Amygdala (tissue), 56 donors: ENCODE results near the gene SRPK1.

Experiments used
- DNase-seq, 56 donors: peaks; one replicate each; lab custom pipeline; 2025; lab: John Stamatoyannopoulos, UW

The SRPK1 gene

DNA sequence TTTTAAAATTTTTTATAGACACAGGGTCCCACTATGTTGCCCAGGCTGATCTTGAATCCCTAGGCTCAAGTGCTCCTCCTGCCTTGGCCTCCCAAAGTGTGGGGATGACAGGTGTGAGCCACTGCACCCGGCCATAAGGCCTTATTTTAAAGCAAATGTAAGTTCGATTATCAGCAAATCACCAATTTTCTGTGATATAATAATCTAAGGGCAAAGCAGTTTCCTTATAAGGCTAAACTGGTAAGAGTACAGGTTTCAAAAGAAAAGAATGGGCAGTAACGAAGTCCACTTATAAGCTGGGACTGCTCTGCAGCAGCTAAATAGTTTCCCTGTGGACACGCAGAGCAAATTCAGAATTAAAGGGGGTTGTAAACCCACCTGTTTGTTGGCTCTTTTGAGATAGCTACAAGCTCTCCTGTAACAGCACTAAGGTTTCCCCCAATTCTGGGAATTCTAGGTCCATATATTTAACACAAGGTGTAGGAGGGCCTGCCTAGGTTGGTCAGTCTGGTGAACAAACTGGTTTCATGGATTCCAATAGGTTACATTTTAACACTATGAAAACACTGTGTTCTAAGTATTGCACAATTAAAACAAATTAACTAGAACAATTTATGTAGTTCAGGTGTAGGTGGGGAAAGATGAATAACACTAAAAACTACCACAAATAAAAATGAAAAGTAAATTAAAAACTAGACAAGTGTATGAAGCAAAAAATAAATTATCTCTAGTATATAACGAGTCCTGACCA lies 89.5 kb downstream of the SRPK1 start:
- no peak for DNase-seq

DNA sequence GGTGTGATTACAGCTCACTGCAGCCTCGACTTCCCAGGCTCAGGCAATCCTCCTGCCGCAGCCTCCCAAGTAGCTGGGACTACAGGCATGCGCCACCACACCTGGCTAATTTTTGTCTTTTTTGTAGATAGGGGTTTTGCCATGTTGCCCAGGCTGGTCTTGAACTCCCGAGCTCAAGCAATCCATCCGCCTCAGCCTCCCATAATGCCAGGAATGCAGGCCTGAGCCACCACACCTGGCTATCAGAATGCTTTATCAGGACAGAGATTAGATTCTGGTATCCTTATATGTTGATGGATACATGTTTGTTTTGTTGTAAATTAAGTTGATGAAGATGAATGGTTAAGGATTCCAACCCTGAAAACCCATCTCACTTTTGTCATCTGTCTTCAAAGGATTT lies 91.6 kb downstream of the SRPK1 start:
- no peak for DNase-seq

DNA sequence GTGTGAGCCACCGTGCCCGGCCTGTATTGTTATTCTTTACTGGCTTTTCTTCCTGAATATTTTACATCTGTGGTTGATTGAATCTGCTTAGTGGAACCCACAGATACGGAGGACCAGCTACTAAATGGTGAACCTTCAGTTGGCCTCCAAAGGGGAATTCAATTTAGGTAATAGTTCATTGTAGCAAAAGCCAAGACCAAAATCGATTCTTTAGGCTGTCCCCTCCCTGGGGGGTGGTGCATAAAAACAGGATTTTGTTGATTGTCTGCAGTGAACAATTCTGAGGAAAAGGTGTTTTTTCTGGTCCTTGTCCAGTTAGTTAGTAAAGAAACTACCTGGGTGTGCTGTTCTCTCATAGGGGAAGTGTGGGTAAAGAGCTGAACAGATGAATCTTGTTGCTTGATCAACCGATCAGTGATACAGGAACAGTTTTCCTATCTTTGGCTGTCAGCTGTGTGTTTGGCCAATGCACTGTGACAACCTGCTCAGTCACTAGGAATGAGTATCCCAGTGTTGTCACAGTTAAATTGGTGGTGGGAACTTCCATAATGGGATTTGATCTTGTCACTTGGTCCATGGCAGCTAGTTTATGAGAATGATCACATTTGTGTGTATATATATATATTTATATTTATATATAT lies 96.2 kb downstream of the SRPK1 start:
- DNase-seq, result no peak

DNA sequence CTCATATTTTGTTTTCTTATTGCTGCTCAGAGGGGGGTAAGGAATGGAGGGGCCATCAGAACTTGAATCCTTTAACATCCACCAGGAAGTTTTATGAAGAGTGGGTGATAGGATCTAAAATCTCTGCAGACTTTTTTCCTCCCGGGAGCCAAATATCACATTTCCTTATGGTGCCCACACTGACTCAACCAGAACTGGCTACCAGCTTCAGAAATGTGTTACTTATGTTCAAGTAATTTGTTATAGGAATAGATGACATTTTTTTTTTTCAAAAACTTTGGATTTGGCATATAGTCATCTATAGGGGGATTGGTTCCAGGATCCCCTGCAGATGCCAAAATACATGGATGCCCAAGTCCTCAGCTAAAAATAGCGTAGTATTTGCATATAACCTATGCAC lies 97.3 kb downstream of the SRPK1 start:
- no peak for DNase-seq

DNA sequence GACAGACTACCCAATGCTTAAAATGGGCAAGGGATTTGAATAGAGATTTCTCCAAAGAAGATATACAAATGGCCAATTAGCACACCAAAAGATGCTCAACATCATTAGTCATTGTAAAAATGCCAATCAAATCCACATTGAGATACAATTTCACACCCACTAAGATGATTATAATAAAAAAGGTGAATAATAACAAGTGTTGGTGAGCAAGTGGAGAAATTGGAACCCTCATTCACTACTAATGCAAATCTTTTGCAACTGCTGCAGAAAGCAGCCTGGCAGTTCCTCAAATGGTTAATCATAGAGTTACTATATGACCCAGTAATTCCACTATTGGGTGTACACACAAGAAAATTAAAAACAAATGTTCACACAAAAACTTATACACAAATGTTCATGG lies 103.4 kb downstream of the SRPK1 start:
- DNase-seq, result no peak

DNA sequence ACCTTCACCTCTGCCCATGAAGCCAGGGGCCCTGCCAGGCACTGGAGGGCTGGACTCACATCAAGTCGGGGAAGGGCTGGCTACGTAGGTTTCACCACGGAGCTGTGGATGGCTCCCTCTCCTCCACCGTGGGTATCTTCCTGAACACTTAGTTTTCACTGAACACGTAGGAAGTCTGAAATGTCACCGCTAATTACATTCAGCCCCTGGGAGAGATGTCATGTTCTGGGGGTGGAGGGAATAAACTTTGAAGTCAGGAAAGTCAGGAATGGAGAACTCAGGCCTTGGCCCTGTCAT lies 109.3 kb downstream of the SRPK1 start:
- no peak for DNase-seq

DNA sequence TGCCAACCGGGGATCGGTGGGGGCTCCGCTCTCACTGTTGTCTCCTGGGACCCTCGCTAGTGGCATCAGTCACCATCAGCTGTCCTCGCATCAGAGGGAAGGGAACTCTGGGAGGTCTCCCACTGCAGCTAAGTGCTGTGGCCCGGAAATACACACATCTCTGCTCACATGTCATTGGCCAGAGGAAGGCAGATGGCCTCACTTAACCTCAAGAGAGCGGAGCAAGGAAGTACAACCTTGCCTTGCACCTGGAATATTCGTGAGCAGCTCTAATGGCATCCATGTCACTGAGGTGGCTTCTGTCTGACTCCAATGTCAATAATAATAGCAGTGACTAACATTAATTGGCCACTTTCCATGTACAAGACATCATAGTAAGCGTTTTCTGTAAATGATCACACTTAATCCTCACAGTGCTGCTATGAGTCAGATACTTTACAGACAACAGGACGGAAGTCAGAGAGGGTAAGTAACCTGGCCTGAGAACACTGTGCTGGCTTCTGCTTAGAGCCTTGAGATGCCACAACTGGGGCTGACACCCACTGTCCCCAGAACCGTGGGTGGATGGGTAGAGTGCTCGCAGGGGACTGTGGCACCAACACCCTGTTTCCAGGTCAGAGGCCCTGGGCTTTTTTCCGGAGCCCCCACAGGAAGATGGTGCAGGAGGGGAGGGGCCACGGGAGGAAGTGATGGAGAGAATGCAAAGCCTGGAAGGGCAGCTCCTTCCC lies 109.8 kb downstream of the SRPK1 start:
- no peak for DNase-seq

DNA sequence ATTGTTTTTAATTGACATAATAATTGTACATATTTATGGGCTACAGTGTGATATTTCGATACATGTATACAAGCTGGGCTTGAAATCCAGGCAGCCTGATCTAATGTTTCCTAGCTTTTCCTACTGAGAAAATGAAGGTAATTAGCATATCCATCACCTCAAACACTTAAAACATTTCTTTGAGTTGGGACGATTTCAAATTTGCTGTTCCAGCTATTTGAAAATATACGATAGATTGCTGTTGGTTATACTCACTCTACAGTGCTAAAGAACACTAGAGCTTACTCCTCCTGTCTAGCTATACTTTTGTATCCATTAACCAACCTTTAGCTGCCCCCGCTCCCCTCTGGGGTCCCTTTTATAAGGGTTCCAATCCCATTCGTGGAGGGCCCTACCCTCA lies 111.1 kb downstream of the SRPK1 start:
- no peak for DNase-seq

DNA sequence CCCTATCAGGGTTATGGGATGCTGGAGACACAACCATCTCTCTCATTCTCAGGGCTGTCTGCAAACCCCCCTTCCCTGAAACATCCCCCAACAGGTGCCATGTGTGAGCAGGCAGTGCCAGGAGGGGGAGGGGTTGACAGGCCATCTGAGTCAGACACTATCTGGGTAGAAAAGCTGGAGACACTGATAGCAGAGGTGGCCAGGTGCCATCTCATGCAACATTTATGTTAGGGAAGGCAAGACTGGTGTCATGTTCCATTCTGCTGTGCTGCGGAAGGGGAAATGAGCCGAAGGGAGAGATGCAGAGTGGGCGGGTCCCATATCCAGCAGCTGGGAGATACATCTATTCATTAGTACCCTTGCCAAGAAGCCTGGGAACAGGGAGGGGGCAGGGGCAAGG lies 112.2 kb downstream of the SRPK1 start:
- DNase-seq, result no peak

DNA sequence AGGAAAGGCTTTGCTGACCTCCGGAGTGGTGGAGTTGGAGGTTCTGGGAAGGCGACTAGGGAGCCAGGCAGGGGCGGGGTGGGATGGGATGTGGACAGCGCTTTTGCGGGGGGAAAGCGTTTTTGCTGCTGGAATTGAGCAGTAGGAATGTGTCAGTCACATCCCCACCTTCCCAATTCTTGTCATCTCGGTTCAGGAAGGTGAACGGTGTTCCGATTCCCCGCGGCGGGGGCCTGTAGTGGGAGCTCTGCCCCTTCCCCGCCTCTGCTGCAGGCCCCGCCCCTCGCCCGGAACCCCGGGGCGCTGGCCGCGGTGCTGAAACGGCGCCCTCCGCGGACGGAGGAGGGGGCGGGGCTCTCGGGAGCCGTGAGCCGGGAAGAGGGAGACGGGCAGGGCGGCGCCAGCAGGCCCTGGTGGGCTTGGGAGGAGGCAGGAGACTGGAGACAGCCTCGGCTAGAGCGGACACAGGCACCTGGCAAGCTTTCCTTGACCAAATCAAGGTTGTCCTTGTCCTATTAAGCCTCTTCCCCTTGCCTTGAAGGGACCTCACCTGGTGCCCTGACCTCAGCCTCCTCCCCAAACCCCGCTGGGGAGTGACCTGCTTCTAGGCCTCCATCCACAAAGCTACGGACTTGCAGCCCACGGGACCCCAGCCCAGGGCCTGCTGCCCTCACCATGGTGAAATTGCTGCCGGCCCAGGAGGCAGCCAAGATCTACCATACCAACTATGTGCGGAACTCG lies 115.7 kb downstream of the SRPK1 start, which contains the start of gene LHFPL5:
LHFPL5 (plus strand) TSS at position 357 of the 741 bp plus-strand sequence; CDS start at position 676, 319 bp downstream.
- peak in 9 of 56 donors; percentile 6 to 38 (median 30) for DNase-seq

DNA sequence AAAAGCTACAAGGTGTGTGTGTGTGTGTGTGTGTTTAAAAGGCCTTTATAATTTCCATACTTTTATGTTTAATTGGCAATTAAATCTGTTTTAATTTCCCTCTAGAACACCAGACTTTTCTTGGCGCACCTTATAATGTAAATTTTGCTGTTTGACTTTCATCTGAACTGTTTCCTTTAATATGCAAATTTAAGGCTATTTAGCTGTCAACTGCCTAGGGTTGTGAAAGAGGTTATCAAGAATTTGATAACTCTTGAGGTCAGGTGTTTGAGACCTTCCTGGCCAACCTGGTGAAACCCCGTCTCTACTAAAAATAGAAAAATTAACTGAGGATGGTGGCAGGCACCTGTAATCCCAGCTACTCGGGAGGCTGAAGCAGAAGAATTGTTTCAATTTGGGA lies 119.8 kb downstream of the SRPK1 start:
- DNase-seq, result no peak

DNA sequence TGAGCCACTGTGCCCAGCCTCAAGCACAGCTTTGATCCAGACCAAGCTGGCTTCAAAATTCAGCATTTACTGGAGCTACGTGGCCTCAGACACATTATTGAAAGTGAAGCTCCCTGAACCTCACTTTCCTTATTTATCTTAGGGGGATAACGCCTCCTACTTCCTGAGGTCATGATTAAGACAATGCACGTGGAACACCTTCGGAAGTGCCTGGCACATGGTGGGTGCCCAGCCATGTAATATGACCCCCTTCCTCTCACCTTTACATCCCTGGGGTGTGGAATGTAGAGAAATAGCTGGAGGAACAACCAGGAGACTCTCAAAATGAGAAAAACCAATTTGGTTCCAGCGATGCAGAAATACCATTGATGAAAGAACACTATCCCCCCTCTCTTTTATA lies 122.2 kb downstream of the SRPK1 start:
- DNase-seq, result no peak

DNA sequence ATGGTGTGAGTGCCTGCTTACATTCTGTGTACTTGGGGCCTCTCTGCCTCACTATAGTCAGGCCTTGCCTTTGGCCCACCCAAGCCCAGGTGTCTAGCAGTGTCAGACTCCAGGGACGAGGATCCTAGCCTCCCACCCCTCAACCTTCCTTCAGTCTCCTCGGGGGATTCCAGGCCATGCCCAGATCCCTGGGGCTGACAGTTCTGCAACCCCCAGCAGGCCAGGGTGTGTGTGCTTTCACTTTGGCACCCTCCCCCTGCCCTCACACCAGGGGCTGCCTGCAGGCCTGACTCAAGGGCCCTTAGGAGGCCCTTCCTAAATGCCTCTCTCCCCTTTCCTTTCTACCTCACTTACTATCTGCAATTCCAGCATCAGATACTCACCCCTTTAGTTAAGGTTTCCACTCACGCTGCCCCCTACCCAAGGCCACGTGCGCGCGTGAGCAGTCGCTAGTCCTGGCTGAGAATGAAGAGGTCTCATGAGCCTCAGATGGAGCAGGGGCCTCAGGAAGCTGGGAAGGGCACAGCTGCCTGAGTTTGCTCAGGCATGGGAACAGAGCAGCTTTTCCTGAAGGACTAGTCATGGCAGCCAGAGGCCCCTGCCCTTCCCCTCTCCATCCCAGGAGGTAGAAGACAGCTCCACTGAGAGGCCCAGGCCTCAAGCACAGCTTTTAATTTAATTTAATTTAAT lies 122.9 kb downstream of the SRPK1 start:
- no peak for DNase-seq

DNA sequence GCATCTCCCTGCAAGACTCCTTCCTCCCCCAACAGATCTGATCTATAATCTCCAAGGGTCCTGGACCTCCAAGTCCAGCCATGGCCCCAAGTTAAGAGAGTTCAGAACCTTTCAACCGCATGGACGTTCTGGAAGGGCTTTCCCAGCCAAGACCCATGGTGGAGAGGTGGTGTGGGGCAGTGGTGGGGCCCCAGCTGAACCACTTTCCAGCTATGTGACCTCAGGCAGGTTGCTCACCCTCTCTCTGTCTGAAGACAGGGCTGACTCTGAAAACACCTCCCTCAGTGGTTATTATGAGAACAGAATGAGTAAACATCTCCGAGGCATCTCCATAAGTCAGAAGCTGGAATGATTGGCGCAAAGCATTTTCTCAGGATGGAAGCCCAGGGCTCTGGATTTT lies 124.7 kb downstream of the SRPK1 start:
- no peak for DNase-seq

DNA sequence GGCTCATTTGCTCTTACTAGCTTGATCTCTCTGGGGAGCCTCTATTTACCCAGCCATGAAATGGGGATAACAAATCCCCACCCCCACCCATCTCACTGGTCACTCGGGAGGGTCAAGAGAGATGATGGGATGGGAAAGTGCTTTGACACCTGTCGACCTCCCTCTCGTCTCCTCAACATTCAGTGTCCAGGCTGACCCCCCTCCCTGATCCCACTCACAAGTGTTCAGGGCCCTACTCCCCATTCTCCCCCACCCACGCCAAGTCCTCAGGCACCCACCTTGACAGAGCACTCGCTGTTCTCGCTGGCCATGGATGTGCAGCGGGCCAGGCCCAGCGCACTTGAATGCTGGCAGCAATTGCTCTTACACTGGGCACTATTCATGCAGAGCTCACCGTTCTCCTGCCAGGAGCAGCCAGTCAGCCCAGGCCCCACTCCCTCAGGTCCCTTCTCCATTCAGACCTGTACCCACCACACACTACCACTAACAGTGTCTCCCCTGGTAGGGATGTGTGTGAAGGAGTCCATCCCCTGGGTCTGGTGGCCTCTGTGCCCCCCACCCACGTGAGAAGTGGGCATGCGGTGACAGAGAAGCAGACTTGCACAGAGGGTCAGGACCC lies 125.3 kb downstream of the SRPK1 start:
- DNase-seq, result no peak

DNA sequence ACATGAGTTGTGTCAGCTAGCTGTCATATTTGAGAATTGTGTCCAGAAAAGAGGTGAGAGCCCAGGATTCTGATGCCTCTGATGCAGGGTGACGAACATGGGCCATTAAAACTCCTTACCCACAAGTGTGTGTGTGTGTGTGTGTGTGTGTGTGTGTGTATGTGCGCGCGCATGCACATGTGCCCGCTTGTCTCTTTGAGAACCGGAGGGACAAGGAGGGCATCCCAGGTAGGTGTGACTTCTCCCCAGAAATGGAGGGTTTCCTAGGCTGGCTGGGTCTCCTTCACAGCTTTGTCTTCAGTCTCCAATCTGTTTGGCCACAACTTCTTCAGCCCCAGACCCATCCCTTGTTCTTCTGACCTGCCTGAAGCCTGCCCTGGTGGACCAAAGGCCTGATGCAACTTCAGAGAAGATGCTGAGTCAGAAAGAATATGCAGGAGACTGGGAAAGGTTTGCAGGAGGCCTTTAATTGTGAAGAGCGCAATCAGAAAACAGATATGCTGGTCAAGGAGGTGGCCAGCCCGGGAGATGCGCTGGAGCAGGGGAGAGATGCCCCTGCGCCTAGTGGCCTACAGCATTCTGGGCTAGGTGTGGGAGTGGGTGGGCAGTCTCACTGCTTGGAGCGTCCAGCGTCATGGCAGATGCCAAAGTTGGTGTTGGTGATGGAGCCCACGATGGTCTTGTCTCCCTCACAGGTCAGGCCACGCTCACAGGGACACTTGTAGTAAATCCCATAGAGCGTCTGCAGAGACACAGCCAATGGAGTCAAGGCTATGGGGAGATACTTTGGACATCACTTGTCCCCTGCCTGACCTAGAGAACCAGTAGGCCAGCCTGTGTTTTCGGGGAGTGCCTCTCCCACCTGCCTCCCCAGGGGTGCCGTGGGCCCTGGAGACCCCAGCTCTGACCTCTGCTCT lies 126.1 kb downstream of the SRPK1 start:
- no peak for DNase-seq

DNA sequence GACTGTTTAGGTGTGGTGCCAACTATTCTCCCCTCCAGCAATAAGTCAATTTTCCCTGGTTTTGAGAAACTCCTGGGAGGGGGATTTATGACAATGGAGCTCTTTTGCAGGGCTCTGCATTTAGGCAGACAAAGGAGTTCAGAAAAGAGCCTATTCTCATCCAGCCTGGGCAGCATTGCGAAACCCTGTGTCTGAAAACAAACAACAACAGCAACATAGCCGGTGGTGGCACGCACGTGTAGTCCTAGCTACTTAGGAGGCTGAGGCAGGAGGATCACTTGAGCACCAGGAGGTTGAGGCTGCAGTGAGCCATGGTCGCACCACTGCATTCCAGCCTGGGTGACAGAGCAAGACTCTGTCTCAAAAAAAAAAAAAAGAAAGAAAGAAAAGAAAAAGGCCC lies 130.2 kb downstream of the SRPK1 start:
- no peak for DNase-seq

DNA sequence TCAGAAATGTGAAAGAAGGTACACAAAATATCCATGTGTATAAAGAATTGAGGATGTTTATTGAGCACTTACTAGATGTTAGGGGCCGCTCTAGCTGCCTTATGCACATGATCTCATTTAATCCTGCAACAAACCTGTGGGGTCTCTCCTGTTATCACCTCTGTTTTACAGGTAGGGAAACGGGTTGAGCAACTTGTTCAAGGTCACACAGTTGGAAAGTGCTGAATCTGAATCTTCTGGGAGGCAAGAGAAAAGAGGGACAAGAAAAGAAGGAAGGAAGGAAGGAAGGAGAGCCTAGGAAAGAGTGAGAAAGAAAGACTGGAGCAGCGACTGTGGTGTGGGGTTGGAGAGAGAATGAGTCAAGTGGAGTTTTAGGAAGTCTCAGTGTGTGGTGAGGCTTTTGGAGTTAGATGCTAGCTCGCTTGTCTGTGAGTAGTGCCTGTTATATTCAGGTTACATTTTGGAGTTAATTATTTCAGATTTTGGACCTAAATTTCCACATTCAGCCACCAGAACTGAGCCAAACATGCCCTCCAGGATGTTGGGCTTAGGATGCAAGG lies 132.4 kb downstream of the SRPK1 start:
- DNase-seq, result no peak
